HL-60 (cell line): ENCODE measurements around the gene TLR2.

Experiments
- DNase-seq, 2 experiments: peaks; one replicate each; pipeline ENCODE4 v3.0.0-alpha.2; 2010 to 2020; ENCODE audit warnings: low read depth in 1 of 2, low spot score in 1 of 2
- H3K27ac ChIP-seq: fragments of 250-450 bp; sonication (Bioruptor Pico); replicated peaks from 2 replicates; pipeline ENCODE4 v1.5.1; 2020; ENCODE audit warnings: mild to moderate bottlenecking, moderate library complexity
- H3K27me3 ChIP-seq: fragments of 250-450 bp; sonication (Bioruptor Pico); 2 replicates; pipeline ENCODE4 v1.5.1; 2021; ENCODE audit warnings: mild to moderate bottlenecking, moderate library complexity; ENCODE audit not compliant: insufficient read depth, poor library complexity, severe bottlenecking
- H3K4me3 ChIP-seq: replicated peaks from 2 replicates; pipeline ENCODE4 v1.5.1; 2011; ENCODE audit warnings: mild to moderate bottlenecking, control low read depth, low read length; ENCODE audit not compliant: insufficient read depth
- GABPA ChIP-seq: IDR thresholded peaks from 2 replicates; pipeline ENCODE4 v1.6.1; 2012; ENCODE audit warnings: low read depth
- POLR2AphosphoS5 ChIP-seq: IDR thresholded peaks from 2 replicates; pipeline ENCODE4 v1.6.1; 2012; ENCODE audit warnings: low read depth
- SPI1 ChIP-seq: IDR thresholded peaks from 2 replicates; pipeline ENCODE4 v1.6.1; 2012; ENCODE audit warnings: low read depth, mild to moderate bottlenecking, borderline replicate concordance
- TF ChIP-seq, protein P1 (sequence below): IDR thresholded peaks from one replicate; pipeline ENCODE4 v1.5.1; 2011; ENCODE audit warnings: low read length, control low read depth, inconsistent platforms; ENCODE audit not compliant: insufficient read depth
- TF ChIP-seq, protein P2 (sequence below): IDR thresholded peaks from 2 replicates; pipeline ENCODE4 v1.6.1; 2012; ENCODE audit warnings: low read depth; ENCODE audit not compliant: insufficient replicate concordance

TLR2 gene

DNA sequence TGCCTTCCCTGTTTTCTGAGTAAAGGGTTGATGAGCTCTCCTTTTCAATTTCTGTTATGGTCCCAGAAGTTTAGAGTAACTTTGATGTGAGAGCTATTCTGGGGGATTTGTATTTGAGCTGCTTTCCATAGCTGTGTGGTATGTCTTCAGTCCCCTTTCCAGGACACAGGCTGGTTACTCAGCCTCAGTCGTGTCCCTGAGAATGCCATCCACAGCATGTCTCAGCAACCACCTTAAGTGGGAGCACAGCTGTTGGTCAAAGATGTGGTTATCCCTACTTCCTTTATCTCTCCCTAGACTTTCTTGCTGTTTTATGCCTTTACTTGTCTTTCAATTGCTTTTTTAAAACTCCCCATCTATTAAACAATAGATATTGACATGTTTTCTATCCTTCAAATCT, 38.0 kb downstream of the TLR2 start:
- H3K27me3 ChIP-seq, result no peaks in the 10 kb centered on the region
- H3K4me3 ChIP-seq, result no peak overlapping the region
- TF ChIP-seq, protein P1, sequence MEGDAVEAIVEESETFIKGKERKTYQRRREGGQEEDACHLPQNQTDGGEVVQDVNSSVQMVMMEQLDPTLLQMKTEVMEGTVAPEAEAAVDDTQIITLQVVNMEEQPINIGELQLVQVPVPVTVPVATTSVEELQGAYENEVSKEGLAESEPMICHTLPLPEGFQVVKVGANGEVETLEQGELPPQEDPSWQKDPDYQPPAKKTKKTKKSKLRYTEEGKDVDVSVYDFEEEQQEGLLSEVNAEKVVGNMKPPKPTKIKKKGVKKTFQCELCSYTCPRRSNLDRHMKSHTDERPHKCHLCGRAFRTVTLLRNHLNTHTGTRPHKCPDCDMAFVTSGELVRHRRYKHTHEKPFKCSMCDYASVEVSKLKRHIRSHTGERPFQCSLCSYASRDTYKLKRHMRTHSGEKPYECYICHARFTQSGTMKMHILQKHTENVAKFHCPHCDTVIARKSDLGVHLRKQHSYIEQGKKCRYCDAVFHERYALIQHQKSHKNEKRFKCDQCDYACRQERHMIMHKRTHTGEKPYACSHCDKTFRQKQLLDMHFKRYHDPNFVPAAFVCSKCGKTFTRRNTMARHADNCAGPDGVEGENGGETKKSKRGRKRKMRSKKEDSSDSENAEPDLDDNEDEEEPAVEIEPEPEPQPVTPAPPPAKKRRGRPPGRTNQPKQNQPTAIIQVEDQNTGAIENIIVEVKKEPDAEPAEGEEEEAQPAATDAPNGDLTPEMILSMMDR, result no peak
- TF ChIP-seq SPI1 (no peak), POLR2AphosphoS5 (no peak), GABPA (no peak)
- TF ChIP-seq, protein P2, sequence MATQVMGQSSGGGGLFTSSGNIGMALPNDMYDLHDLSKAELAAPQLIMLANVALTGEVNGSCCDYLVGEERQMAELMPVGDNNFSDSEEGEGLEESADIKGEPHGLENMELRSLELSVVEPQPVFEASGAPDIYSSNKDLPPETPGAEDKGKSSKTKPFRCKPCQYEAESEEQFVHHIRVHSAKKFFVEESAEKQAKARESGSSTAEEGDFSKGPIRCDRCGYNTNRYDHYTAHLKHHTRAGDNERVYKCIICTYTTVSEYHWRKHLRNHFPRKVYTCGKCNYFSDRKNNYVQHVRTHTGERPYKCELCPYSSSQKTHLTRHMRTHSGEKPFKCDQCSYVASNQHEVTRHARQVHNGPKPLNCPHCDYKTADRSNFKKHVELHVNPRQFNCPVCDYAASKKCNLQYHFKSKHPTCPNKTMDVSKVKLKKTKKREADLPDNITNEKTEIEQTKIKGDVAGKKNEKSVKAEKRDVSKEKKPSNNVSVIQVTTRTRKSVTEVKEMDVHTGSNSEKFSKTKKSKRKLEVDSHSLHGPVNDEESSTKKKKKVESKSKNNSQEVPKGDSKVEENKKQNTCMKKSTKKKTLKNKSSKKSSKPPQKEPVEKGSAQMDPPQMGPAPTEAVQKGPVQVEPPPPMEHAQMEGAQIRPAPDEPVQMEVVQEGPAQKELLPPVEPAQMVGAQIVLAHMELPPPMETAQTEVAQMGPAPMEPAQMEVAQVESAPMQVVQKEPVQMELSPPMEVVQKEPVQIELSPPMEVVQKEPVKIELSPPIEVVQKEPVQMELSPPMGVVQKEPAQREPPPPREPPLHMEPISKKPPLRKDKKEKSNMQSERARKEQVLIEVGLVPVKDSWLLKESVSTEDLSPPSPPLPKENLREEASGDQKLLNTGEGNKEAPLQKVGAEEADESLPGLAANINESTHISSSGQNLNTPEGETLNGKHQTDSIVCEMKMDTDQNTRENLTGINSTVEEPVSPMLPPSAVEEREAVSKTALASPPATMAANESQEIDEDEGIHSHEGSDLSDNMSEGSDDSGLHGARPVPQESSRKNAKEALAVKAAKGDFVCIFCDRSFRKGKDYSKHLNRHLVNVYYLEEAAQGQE, result no peak
- H3K27ac ChIP-seq, result no peak overlapping the region
- no peak for DNase-seq

DNA sequence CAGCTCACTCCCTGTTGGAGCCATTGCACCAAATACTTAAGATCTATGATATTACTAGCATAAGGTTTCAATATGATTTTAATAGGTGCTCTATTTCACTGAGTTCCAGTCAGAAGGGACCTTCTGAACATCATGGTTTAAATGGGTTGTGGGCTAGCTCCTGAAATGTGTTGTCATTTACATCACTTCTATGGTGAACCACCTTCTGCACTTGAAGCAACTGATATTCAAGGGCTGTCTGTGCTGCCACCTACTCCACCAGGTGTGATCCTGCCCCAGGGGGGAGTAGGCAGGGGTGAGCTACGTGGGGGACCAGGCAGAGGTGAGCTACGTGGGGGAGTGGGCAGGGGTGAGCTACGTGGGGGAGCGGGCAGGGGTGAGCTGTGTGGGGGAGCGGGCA, 40.5 kb downstream of the TLR2 start:
- Histone ChIP-seq H3K4me3 (no peak overlapping the region), H3K27me3 (no peaks in the 10 kb centered on the region), H3K27ac (no peak overlapping the region)
- TF ChIP-seq, protein P1, result no peak
- no peak for TF ChIP-seq POLR2AphosphoS5
- no peak for TF ChIP-seq SPI1
- TF ChIP-seq, protein P2, result no peak
- TF ChIP-seq GABPA, result no peak
- DNase-seq, result no peak

DNA sequence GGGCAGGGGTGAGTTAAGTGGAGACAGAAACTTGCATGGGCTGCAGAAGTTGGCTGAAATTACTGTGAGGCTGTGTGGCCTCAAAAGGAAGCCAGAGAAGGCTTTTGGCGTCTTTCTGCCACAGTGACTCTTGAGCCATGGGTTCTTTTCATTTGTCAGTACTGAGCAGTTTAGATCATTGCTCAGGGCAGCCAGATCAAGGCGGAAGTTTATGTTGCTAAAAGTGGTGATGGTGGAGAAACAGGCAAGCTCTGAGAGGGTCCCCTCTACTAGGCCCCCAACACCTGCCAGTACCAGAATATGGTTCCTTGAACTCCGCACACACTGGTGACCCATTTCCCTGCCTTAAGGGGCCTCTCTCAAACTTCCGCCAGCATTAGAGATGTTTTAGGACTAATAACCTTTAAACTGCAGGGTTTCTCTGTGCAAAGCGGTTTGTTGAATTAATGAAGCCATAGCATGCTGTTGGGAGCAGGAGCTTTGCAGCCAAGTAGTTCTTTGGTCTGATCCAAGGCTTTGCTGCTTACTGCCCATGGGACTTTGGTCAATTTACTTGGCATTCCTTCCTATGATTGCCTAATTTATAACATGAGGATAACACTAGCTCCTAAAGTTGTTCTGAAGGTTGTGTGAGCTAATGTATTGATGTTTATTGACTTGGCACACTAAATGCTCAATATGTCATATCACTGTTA, 41.2 kb downstream of the TLR2 start:
- no peaks in the 10 kb centered on the region for H3K27me3 ChIP-seq
- TF ChIP-seq, protein P1, result no peak
- TF ChIP-seq SPI1, result no peak
- no peak for TF ChIP-seq POLR2AphosphoS5
- TF ChIP-seq, protein P2, result no peak
- no peak for TF ChIP-seq GABPA
- no peak for DNase-seq
- H3K4me3 ChIP-seq, result no peak overlapping the region
- H3K27ac ChIP-seq, result no peak overlapping the region; the same call in 1 of the 2 replicates
